ENCODE results near the gene PRKCA.

PRKCA gene

DNA sequence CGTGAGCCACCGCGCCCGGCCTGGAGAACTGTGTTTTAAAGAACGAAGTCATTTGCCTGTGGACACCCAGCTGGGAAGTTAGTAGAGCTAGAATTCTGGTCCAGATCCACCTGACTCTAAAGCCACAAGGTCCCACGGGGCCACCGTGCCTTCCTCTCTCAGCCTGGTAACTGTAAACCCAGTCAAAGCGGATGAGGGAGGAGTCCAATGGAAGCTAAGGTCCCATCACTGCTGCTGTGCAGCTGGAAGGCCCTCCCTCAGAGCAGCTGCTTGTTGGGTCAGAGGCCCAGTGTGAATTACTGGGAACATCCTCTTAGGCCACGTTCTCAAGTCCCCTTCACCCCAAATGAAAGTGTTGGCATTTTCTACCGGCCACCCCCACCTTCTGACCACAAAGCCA is 483.7 kb downstream of the PRKCA start:
- no peaks in the 10 kb centered on the region for H3K27me3 Mint-ChIP-seq

DNA sequence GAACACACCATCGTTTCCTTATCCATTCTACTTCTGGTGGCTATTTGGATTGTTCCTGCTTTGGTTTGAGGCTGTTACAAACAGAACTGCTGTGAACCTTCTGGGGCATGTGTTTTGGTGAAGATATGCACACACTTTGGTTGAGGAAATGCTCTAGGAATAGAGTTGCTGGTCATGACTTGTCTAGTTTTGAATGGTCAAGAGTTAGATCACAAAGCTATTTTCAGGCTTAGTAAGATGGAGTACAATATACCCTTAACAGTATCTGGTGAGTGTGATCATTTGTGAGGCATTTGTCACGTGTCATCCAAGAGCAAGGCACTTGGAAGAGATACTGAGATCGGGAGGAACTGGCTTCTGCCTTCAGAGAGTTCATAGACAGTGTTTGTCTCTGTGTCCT is 485.5 kb downstream of the PRKCA start:
- Mint-ChIP-seq H3K36me3 (ENCODE audit: low read depth) (peaks cover 41% of the 10 kb centered on the region), H3K9me3 (no peaks in the 10 kb centered on the region), H3K4me1 (peaks cover 8% of the 10 kb centered on the region), H3K4me3 (no peak overlapping the region), H3K27ac (peak overlapping the region; percentile 2), H3K27me3 (no peaks in the 10 kb centered on the region)
- no peak for ATAC-seq
- no peak for DNase-seq

More for the DNA sequence above, 483.7 kb downstream of the PRKCA start:
- Mint-ChIP-seq H3K4me3 (no peak overlapping the region), H3K27ac (peak overlapping the region; percentile 26), H3K9me3 (no peaks in the 10 kb centered on the region), H3K36me3 (ENCODE audit: low read depth) (peaks cover 33% of the 10 kb centered on the region), H3K4me1 (peaks cover 3% of the 10 kb centered on the region)
- no peak for ATAC-seq
- DNase-seq, result no peak

DNA sequence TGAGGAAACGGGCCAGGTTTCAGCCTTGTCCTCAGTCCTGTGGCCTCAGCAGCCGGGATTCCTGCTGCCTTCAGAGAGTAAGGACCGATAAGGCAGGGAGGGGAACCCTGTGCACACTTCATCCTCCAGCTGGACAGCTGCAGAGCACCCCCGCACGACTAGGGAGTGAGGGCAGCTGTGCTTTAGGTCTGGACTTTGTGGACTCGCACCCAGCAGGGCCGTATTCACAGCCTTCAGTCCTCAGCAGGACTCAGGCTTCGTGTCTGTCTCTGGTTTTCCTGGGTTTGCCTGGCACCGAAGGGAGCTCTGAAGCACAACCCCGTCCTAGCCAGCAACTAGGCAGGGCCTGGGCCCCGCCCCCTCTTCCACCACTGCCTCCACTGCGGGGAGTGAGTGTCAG is 486.7 kb downstream of the PRKCA start:
- H3K27me3 Mint-ChIP-seq, result no peaks in the 10 kb centered on the region
- H3K36me3 Mint-ChIP-seq (ENCODE audit: low read depth), result peaks cover 47% of the 10 kb centered on the region
- H3K4me3 Mint-ChIP-seq, result no peak overlapping the region
- peak overlapping the region; percentile 39 for H3K27ac Mint-ChIP-seq
- no peak for ATAC-seq
- H3K9me3 Mint-ChIP-seq, result no peaks in the 10 kb centered on the region
- no peak for DNase-seq
- H3K4me1 Mint-ChIP-seq, result peaks cover 8% of the 10 kb centered on the region

DNA sequence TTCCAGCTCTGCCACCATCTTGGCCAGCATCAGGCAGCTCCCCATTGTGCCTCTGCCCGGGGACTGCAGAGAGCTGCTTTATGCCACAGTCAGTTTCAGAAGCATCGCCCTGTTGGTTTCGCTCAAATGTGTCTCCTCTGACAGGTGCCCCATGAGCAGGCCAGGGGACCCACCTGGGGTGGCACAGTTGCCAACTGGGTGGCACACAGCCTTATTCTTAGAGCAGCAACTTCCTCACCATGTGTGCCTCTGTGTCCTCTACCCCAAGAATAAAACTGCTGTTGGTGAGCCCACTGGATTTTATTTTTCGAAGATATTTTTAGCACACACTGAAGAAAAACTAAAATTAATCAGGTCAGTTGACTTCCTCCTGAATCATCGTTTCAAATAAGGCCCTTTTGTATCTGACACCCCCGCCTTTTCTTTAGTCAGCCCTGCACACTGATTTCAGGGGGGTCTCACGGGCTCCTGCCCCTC is 487.6 kb downstream of the PRKCA start:
- no peak for DNase-seq
- peaks cover 47% of the 10 kb centered on the region for H3K36me3 Mint-ChIP-seq (ENCODE audit: low read depth)
- H3K27ac Mint-ChIP-seq, result no peak overlapping the region

DNA sequence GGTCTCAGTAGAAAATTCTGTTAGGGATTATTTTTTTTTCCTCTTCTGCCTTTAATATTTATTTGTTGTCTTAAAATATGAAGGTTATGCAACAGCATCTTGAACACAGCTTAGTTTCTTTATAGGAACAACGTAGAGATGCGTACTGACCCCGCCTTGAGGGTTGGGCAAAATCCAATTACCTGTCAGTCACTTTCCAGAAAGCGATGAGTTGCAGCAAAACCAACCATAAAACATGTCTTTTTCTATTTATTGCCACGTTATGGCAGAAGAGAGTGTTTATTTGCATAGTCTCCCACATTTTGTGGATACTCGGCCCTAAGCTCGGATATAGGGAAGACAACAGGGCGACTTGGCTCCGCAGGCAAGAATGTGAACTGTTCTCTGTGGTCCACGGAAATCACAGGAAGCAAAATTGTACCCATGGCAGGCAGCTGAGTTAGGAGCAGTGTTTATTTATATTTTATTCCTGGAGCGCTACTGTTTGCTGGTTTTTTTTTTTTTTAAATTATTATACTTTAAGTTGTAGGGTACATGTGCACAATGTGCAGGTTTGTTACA is 488.2 kb downstream of the PRKCA start:
- ATAC-seq, result no peak
- Mint-ChIP-seq H3K4me1 (peaks cover 8% of the 10 kb centered on the region), H3K36me3 (ENCODE audit: low read depth) (peaks cover 47% of the 10 kb centered on the region), H3K27ac (no peak overlapping the region), H3K4me3 (no peak overlapping the region), H3K27me3 (no peaks in the 10 kb centered on the region), H3K9me3 (no peaks in the 10 kb centered on the region)
- DNase-seq, result no peak

More for the DNA sequence above, 487.6 kb downstream of the PRKCA start:
- Mint-ChIP-seq H3K9me3 (no peaks in the 10 kb centered on the region), H3K27me3 (no peaks in the 10 kb centered on the region), H3K4me1 (peaks cover 8% of the 10 kb centered on the region), H3K4me3 (no peak overlapping the region)
- ATAC-seq, result no peak

DNA sequence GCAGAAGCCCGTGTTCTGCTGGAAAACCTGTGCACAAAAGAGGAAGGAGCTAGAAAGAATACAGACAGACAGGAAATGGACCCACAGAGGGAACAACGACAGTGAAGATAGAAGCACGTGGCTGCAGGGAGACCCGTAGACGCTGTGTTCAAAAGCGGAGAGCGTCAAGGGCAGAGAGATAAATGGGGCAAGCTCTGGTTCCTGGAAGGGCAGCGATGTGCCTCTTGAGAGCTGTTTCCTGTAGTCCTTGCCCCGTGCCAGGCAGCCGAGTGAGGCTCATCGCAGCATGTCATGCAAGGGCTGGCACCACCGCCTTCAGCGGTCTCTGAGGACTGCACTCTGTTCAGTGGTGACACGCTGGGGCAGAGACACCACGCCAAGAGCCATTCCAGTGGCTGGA is 488.9 kb downstream of the PRKCA start:
- H3K4me3 Mint-ChIP-seq, result no peak overlapping the region
- no peaks in the 10 kb centered on the region for H3K27me3 Mint-ChIP-seq
- ATAC-seq, result no peak
- peaks cover 50% of the 10 kb centered on the region for H3K36me3 Mint-ChIP-seq (ENCODE audit: low read depth)
- DNase-seq, result no peak
- H3K9me3 Mint-ChIP-seq, result no peaks in the 10 kb centered on the region
- peak overlapping the region; percentile 45 for H3K27ac Mint-ChIP-seq
- H3K4me1 Mint-ChIP-seq, result peaks cover 8% of the 10 kb centered on the region

DNA sequence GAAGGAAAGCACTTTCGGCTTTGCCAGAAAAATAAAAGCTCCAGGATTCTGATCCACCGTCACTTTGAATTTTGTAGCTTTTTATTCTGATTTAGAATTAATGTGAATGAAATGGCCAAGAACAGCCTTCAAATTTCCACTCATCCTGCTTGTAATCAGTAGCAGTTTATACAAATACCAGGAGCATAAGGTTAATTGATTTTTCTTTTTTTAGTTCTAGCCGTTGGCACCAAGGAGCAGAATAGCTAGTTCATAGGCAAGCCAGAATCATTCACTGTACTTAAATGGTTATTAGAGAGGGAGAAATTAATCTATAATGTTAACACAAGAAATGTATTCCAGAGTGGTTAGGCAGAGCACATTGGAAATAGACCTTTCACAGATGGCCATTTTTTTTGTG is 491.4 kb downstream of the PRKCA start:
- peaks cover 7% of the 10 kb centered on the region for H3K9me3 Mint-ChIP-seq
- DNase-seq (no peak), ATAC-seq (no peak)
- no peak overlapping the region for H3K27ac Mint-ChIP-seq
- H3K4me3 Mint-ChIP-seq, result no peak overlapping the region
- H3K4me1 Mint-ChIP-seq, result peaks cover 11% of the 10 kb centered on the region
- no peaks in the 10 kb centered on the region for H3K27me3 Mint-ChIP-seq
- H3K36me3 Mint-ChIP-seq (ENCODE audit: low read depth), result peaks cover 49% of the 10 kb centered on the region

DNA sequence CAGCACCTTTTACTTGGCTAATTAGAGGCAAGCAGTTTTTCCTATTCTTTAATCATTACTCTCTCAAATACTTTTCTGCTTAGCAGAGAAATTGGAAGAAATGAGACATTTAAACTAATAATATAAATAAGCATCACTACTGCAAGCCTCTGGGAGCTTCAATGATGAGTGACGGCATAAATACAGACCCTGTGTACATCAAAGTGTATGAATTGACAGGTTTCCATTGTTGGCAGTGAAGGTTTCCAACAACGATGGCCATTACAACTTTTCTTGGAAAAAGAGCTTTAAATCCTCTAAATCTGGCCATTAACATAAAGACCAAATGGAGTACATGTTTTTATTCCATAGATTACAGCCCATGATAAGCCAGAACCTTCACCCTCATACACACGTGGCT is 493.1 kb downstream of the PRKCA start:
- Mint-ChIP-seq H3K4me3 (no peak overlapping the region), H3K27me3 (no peaks in the 10 kb centered on the region), H3K9me3 (peaks cover 7% of the 10 kb centered on the region), H3K4me1 (peaks cover 10% of the 10 kb centered on the region), H3K27ac (no peak overlapping the region), H3K36me3 (ENCODE audit: low read depth) (peaks cover 46% of the 10 kb centered on the region)
- ATAC-seq (no peak), DNase-seq (no peak)

DNA sequence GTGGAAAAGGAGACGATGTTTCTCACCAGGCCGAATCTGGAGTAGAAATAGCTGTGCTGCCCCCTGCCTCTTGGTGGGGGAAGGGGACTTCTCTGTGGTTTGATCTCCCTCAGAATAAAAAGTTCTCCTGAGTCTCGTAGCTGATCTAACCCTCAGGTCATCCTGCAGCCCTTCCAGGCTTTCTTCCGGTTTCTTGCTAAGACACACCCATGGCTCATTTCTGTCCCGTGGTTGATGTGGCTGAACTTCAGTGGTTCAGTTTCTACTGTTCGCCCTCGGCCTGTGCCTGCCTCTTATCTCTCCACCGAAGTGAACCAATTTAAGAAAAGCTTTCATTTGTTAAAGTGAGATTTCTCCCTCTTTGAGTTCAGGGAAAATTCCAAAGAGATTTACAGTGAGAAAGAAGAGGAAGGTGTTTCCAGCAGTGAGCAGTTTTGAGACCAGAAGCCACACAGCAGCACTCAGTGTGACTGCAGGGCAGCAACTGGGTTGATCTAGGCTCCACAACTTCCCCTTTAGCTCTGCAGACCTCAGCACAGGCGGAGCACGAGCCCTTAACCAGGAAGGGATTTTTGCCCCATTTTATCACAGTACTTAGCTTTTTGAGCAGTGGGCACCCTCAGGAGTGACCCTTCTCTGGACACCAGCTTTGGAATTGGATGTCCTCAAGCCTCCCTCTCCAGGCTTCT is 497.6 kb downstream of the PRKCA start:
- no peaks in the 10 kb centered on the region for H3K27me3 Mint-ChIP-seq
- H3K36me3 Mint-ChIP-seq (ENCODE audit: low read depth), result peaks cover 40% of the 10 kb centered on the region
- no peak overlapping the region for H3K27ac Mint-ChIP-seq
- peaks cover 4% of the 10 kb centered on the region for H3K4me1 Mint-ChIP-seq
- no peak overlapping the region for H3K4me3 Mint-ChIP-seq
- no peak for ATAC-seq
- peaks cover 7% of the 10 kb centered on the region for H3K9me3 Mint-ChIP-seq
- no peak for DNase-seq

DNA sequence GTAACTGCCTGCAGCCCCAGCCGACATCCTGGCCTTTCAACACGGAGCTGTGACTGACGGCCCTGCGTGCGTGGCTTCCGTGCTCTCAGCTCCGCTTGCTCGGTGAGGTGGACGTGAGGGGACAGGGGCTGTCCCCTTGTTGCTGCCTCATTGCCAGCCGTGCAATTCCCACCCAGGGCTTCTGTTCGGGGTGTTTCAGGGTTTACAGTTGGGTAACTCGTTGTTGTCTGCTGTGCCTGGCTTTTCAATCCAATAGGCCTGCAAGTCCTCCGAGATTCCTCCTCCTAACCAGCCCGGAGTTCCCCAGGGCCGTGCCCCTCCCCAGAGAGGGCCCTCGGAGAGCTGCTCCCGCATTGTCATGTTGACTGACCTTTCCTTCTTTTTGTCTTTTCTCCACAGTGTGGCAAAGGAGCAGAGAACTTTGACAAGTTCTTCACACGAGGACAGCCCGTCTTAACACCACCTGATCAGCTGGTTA is 501.1 kb downstream of the PRKCA start:
- no peaks in the 10 kb centered on the region for H3K9me3 Mint-ChIP-seq
- peaks cover 25% of the 10 kb centered on the region for H3K4me1 Mint-ChIP-seq
- no peak for DNase-seq
- H3K27ac Mint-ChIP-seq, result no peak overlapping the region
- ATAC-seq, result no peak
- peaks cover 33% of the 10 kb centered on the region for H3K36me3 Mint-ChIP-seq (ENCODE audit: low read depth)
- H3K4me3 Mint-ChIP-seq, result no peak overlapping the region
- H3K27me3 Mint-ChIP-seq, result peaks cover 3% of the 10 kb centered on the region

DNA sequence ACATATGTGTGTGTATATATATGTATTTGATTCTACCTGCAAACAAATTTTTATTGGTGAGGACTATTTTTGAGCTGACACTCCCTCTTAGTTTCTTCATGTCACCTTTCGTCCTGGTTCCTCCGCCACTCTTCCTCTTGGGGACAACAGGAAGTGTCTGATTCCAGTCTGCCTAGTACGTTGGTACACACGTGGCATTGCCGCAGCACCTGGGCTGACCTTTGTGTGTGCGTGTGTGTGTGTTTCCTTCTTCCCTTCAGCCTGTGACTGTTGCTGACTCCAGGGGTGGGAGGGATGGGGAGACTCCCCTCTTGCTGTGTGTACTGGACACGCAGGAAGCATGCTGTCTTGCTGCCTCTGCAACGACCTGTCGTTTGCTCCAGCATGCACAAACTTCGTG is 503.2 kb downstream of the PRKCA start:
- no peak overlapping the region for H3K4me3 Mint-ChIP-seq
- ATAC-seq (no peak), DNase-seq (no peak)
- peaks cover 3% of the 10 kb centered on the region for H3K27me3 Mint-ChIP-seq
- peaks cover 29% of the 10 kb centered on the region for H3K36me3 Mint-ChIP-seq (ENCODE audit: low read depth)
- H3K27ac Mint-ChIP-seq, result no peak overlapping the region
- H3K4me1 Mint-ChIP-seq, result peaks cover 25% of the 10 kb centered on the region
- H3K9me3 Mint-ChIP-seq, result no peaks in the 10 kb centered on the region

DNA sequence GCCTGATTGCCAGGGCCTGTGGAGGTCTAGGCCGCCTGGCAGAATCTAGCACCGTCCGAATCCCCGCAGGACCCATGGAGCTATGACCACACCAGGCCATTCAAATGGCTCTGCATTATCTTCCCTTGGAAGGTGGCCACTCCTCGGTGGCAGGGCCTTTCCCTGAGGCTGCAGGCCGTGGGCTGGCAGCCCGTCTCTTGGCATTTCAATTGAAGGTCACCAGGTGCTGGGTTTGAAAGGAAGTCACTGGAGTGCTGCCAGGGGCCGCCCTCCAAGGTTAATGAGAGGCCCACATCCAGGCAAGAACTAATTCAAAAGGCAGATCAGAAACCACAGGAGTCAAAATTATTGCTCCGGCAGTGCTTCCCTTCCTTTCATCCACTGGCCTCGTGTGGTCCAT is 504.8 kb downstream of the PRKCA start:
- Mint-ChIP-seq H3K36me3 (ENCODE audit: low read depth) (peaks cover 23% of the 10 kb centered on the region), H3K27me3 (peaks cover 3% of the 10 kb centered on the region), H3K9me3 (no peaks in the 10 kb centered on the region), H3K27ac (no peak overlapping the region), H3K4me1 (peaks cover 25% of the 10 kb centered on the region), H3K4me3 (no peak overlapping the region)
- ATAC-seq, result peak; percentile 17
- no peak for DNase-seq

DNA sequence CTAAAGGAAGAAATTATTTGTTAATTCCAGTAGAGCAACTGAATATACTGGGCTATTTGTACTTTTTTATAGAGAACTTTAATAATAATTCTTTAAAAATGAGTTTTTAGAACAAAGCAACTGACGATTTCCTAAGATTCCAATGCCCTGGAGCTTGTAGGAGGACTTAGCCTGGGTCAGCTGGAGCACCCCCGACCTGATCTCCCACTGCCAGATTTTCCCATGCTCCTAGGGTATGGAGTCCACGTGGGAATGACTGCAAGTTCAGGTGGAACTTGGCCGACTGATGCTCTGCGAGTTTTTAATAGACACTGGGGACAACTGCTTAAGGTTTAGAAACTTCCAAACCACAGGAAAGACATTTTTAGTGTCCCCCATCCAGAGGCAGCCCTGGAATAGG is 507.0 kb downstream of the PRKCA start:
- Mint-ChIP-seq H3K27ac (no peak overlapping the region), H3K36me3 (ENCODE audit: low read depth) (peaks cover 15% of the 10 kb centered on the region), H3K9me3 (no peaks in the 10 kb centered on the region), H3K27me3 (peaks cover 3% of the 10 kb centered on the region), H3K4me3 (no peak overlapping the region), H3K4me1 (peaks cover 24% of the 10 kb centered on the region)
- no peak for DNase-seq
- no peak for ATAC-seq

DNA sequence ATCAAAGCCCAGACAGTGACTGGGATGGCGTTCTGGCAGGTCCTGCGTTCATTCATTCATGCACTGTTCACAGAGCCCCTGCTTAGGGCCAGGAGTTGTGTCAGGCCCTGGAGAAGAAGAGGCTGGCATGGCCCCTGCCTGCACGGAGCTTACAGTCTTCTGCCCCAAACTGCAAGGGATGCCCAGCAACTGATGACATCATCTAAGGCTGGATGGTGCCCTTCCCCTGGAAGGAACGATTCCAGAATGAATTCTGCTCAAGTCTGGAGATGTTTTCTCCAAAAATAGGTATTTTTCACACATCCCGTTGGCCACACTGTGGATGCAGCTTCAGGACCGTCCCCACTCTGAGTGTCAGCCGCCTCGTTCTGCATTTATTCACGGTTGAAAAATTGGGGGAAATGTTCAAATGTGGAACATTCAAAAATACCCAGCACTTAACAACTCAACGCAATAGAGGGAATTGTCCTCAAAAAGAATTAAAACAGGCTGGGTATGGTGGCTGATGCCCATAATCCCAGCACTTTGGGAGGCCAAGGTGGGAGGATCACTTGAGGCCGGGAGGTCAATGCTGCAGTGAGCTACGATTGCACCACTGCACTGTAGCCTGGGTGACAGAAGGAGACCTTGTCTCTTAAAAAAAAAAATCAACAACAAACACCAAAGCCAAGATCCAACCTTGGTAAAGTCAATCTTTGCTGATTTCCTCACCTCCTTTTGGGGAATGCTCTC is 508.7 kb downstream of the PRKCA start:
- no peak for DNase-seq
- Mint-ChIP-seq H3K27me3 (peaks cover 3% of the 10 kb centered on the region), H3K9me3 (no peaks in the 10 kb centered on the region), H3K4me1 (peaks cover 18% of the 10 kb centered on the region), H3K27ac (no peak overlapping the region), H3K36me3 (ENCODE audit: low read depth) (peaks cover 11% of the 10 kb centered on the region), H3K4me3 (no peak overlapping the region)
- no peak for ATAC-seq

DNA sequence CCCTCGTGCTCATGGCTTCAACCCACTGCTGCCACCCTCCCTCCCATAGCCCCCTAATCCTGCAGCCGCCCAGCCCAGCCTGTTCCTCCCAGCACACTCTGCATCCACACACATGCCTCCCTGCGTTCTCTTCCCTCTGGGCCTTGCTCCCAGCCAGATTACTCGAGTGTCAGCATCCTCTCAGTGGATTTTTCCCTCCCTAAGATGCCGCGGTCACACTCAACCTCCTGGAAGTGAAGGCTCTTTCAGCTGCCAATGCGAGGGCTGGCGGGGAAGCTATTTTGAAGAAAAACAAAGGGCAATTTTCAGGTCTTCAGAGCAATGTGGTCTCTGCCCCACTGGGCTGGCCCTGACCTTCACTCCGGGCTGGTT is 509.3 kb downstream of the PRKCA start:
- H3K36me3 Mint-ChIP-seq (ENCODE audit: low read depth), result peaks cover 9% of the 10 kb centered on the region

More for the DNA sequence above, 509.3 kb downstream of the PRKCA start:
- Mint-ChIP-seq H3K4me3 (no peak overlapping the region), H3K9me3 (no peaks in the 10 kb centered on the region), H3K27ac (no peak overlapping the region), H3K4me1 (peaks cover 16% of the 10 kb centered on the region), H3K27me3 (peaks cover 3% of the 10 kb centered on the region)
- no peak for DNase-seq
- no peak for ATAC-seq
